Keratinocyte (primary cell): ENCODE measurements around the gene DDX28.

Experiments used
- EZH2 ChIP-seq: IDR thresholded peaks from one replicate; pipeline ENCODE4 v1.6.1; 2012; ENCODE audit warnings: inconsistent platforms, mild to moderate bottlenecking, low read length, moderate library complexity
- TF ChIP-seq, protein P1 (sequence below), 3 experiments: IDR thresholded peaks in 1 of 3; conservative IDR thresholded peaks in 1 of 3; optimal IDR thresholded peaks in 1 of 3; 2 replicates in 2 of 3; 3 replicates in 1 of 3; pipeline versions ENCODE3 to v1.5.1; 2011; ENCODE audit warnings: low read length in 3 of 3, mild to moderate bottlenecking in 3 of 3, moderate library complexity in 2 of 3, control low read depth in 1 of 3, inconsistent platforms in 1 of 3; ENCODE audit not compliant: insufficient read depth in 2 of 3; ENCODE audit errors: extremely low read depth in 1 of 3

DNA sequence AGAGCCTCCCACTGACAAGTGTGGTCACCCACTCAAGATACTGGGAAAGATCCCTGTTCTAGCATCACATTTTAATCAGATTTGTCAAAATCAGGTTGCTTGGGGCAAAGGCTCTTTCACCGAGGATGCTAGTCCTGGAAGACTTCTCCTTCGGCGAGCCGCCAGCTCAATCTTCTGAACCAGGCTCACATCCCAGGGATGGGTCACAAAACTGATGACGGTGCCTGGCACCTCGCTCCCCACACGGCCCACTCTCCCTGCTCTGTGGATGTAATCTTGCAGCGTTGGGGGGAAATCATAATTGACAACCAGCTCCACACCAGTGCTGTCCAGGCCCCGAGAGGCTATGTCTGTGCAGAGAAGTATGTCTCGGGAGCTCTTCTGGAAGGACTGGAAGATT, 1.5 kb downstream of the DDX28 start:
- TF ChIP-seq, protein P1, sequence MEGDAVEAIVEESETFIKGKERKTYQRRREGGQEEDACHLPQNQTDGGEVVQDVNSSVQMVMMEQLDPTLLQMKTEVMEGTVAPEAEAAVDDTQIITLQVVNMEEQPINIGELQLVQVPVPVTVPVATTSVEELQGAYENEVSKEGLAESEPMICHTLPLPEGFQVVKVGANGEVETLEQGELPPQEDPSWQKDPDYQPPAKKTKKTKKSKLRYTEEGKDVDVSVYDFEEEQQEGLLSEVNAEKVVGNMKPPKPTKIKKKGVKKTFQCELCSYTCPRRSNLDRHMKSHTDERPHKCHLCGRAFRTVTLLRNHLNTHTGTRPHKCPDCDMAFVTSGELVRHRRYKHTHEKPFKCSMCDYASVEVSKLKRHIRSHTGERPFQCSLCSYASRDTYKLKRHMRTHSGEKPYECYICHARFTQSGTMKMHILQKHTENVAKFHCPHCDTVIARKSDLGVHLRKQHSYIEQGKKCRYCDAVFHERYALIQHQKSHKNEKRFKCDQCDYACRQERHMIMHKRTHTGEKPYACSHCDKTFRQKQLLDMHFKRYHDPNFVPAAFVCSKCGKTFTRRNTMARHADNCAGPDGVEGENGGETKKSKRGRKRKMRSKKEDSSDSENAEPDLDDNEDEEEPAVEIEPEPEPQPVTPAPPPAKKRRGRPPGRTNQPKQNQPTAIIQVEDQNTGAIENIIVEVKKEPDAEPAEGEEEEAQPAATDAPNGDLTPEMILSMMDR (optimal IDR thresholded peaks at IDR 0.05 in 1 of 3, IDR thresholded peaks at IDR 0.05 in 1 of 3, conservative IDR thresholded peaks at IDR 0.05 in 1 of 3; ENCODE audit: extremely low read depth in 1 of 3, insufficient read depth in 2 of 3, low read length in 3 of 3): no peak
- TF ChIP-seq EZH2: no peak
